Measurements from ENCODE around the gene REPS1. TPM values are rescaled to one million over a fixed set of nuclear protein-coding genes. Genes with fewer than 3 reads are reported as not detected.

The REPS1 gene
- polyA plus RNA-seq, 1 of the 3 experiments (the other 2 are of a cell fraction): 26.2 TPM

- ChIA-PET CTCF (interaction anchor here (1.1 kb wide), 1 partner anchor 18 kb away, joined by 3 read pairs; the partner anchor contains the start of gene REPS1), POLR2A (no interaction called here)
- no peak for DNase-seq
- no peak overlapping the region for H3K27ac ChIP-seq (ENCODE audit: low read depth in 2 of 2, low read length in 1 of 2)
- no peaks in the 10 kb centered on the region for H3K36me3 ChIP-seq (replicated peaks in 1 of 2; ENCODE audit: control insufficient read depth in 1 of 2, insufficient read depth in 2 of 2, low read length in 1 of 2)
- TF ChIP-seq TCF12 (IDR thresholded peaks at IDR 0.05) (no peak), RFX5 (IDR thresholded peaks at IDR 0.05; ENCODE audit: low read length) (no peak), CHD2 (IDR thresholded peaks at IDR 0.05; ENCODE audit: low read length, partially characterized antibody) (no peak), JUND (IDR thresholded peaks at IDR 0.05) (no peak)
- no peak overlapping the region for H3K9ac ChIP-seq
- H3K9me3 ChIP-seq: no peaks in the 10 kb centered on the region
- H3K4me1 ChIP-seq (ENCODE audit: control insufficient read depth in 1 of 2, insufficient read depth in 2 of 2, low read depth in 1 of 2, low read length in 1 of 2): no peaks in the 10 kb centered on the region
- no peaks in the 10 kb centered on the region for H3F3A ChIP-seq (replicated peaks; ENCODE audit: insufficient read depth)
- H3K4me2 ChIP-seq: no peak overlapping the region
- H3K79me2 ChIP-seq (ENCODE audit: insufficient read depth): no peaks in the 10 kb centered on the region
- H3K27me3 ChIP-seq (ENCODE audit: insufficient read depth): no peaks in the 10 kb centered on the region
- H4K20me1 ChIP-seq (ENCODE audit: insufficient read depth): no peaks in the 10 kb centered on the region
- H2AFZ ChIP-seq (ENCODE audit: low read depth): no peak overlapping the region
- H3K4me3 ChIP-seq (ENCODE audit: low read depth in 2 of 2, low read length in 1 of 2): no peak overlapping the region
- WGBS (ENCODE audit: low lambda C conversion rate): 71% methylated on average over 3 of the region's 3 CpGs
- H3K9me2 ChIP-seq: no peaks in the 10 kb centered on the region
These were observed 18.4 kb upstream of the REPS1 start for GRCh38 chr6:139006477-139006876.

- CTCF ChIA-PET: interaction anchor here (0.7 kb wide), 1 partner anchor 763 kb away, joined by 3 read pairs; no protein-coding TSS in a partner anchor
- TF ChIP-seq REST (IDR thresholded peaks at IDR 0.05; ENCODE audit: low read depth, low read length) (no peak), SIN3A (IDR thresholded peaks at IDR 0.05; ENCODE audit: borderline replicate concordance, low read depth, low read length) (no peak), IRF3 (IDR thresholded peaks at IDR 0.05; ENCODE audit: low read depth, low read length) (no peak), MEF2A (IDR thresholded peaks at IDR 0.05; ENCODE audit: borderline replicate concordance, low read depth) (no peak), MAX (IDR thresholded peaks at IDR 0.05; ENCODE audit: low read depth) (no peak), NFIC (IDR thresholded peaks at IDR 0.05; ENCODE audit: borderline replicate concordance) (no peak), ZBTB33 (IDR thresholded peaks at IDR 0.05; ENCODE audit: borderline replicate concordance, low read depth) (no peak), FOXJ3 (CRISPR knock-in tag; IDR thresholded peaks at IDR 0.05) (no peak), NRF1 (IDR thresholded peaks at IDR 0.05; ENCODE audit: low read depth, low read length) (no peak), ELF1 (IDR thresholded peaks at IDR 0.05) (no peak), PBX3 (IDR thresholded peaks at IDR 0.05) (no peak), RAD21 (IDR thresholded peaks at IDR 0.05; ENCODE audit: low read length) (no peak), CTCF (IDR thresholded peaks at IDR 0.05) (no peak), YY1 (IDR thresholded peaks at IDR 0.05; ENCODE audit: low read depth) (no peak), GABPA (IDR thresholded peaks at IDR 0.05; ENCODE audit: low read depth) (no peak), FOSL2 (IDR thresholded peaks at IDR 0.05; ENCODE audit: borderline replicate concordance, low read depth) (no peak), CHD2 (IDR thresholded peaks at IDR 0.05; ENCODE audit: low read length, partially characterized antibody) (no peak)
These were observed 15.7 kb upstream of the REPS1 start for GRCh38 chr6:139003751-139004150.

More at GRCh38 chr6:139003751-139004150, 15.7 kb upstream of the REPS1 start:
- Histone ChIP-seq H3K27me3 (ENCODE audit: insufficient read depth) (no peaks in the 10 kb centered on the region), H3K9ac (no peak overlapping the region), H4K20me1 (ENCODE audit: insufficient read depth) (no peaks in the 10 kb centered on the region), H3K4me3 (ENCODE audit: low read depth in 2 of 2, low read length in 1 of 2) (no peak overlapping the region), H3K4me1 (ENCODE audit: control insufficient read depth in 1 of 2, insufficient read depth in 2 of 2, low read depth in 1 of 2, low read length in 1 of 2) (no peaks in the 10 kb centered on the region), H3K36me3 (replicated peaks in 1 of 2; ENCODE audit: control insufficient read depth in 1 of 2, insufficient read depth in 2 of 2, low read length in 1 of 2) (no peaks in the 10 kb centered on the region), H3K9me2 (no peaks in the 10 kb centered on the region), H3F3A (replicated peaks; ENCODE audit: insufficient read depth) (no peaks in the 10 kb centered on the region), H3K79me2 (ENCODE audit: insufficient read depth) (no peaks in the 10 kb centered on the region), H2AFZ (ENCODE audit: low read depth) (no peak overlapping the region), H3K9me3 (no peaks in the 10 kb centered on the region), H3K27ac (ENCODE audit: low read depth in 2 of 2, low read length in 1 of 2) (no peak overlapping the region), H3K4me2 (no peak overlapping the region)
- POLR2A ChIA-PET: no interaction called here
- no peak for DNase-seq
